Keratinocyte (primary cell): Measurements from ENCODE around the gene PRR15.

ENCODE experiments used
- CTCF ChIP-seq, 3 experiments: IDR thresholded peaks in 1 of 3; conservative IDR thresholded peaks in 1 of 3; optimal IDR thresholded peaks in 1 of 3; 2 replicates in 2 of 3; 3 replicates in 1 of 3; pipeline versions ENCODE3 to v1.5.1; 2011; ENCODE audit warnings: low read length in 3 of 3, mild to moderate bottlenecking in 3 of 3, moderate library complexity in 2 of 3, control low read depth in 1 of 3, inconsistent platforms in 1 of 3; ENCODE audit not compliant: insufficient read depth in 2 of 3; ENCODE audit errors: extremely low read depth in 1 of 3
- EZH2 ChIP-seq: IDR thresholded peaks from one replicate; pipeline ENCODE4 v1.6.1; 2012; ENCODE audit warnings: inconsistent platforms, mild to moderate bottlenecking, low read length, moderate library complexity

- TF ChIP-seq EZH2 (no peak), CTCF (optimal IDR thresholded peaks at IDR 0.05 in 1 of 3, IDR thresholded peaks at IDR 0.05 in 1 of 3, conservative IDR thresholded peaks at IDR 0.05 in 1 of 3; ENCODE audit: extremely low read depth in 1 of 3, insufficient read depth in 2 of 3, low read length in 3 of 3) (no peak)
Measured at GRCh38 chr7:29592866-29593265, 29.2 kb downstream of the PRR15 start.
